SK-N-SH treated with all-trans-retinoic acid at 6 μM for 48 hours (cell line): Measurements from ENCODE around the gene NTPCR.

Source experiments
- ATAC-seq: fragments of 200-7000 bp; cut with Tn5 transposase; 3 replicates; pipeline ENCODE4 v1.9.1; 2020; ENCODE audit warnings: mild to moderate bottlenecking, moderate library complexity
- ARNTL ChIP-seq: fragments of 450-650 bp; formaldehyde crosslinking; IDR thresholded peaks from 2 replicates; pipeline ENCODE4 v1.5.0; 2020; ENCODE audit warnings: low read depth, mild to moderate bottlenecking, moderate library complexity, borderline replicate concordance
- BACH2 ChIP-seq: fragments of 250-450 bp; sonication (Bioruptor Pico); IDR thresholded peaks from 2 replicates; pipeline ENCODE4 v1.9.0; 2021; ENCODE audit warnings: mild to moderate bottlenecking, borderline replicate concordance
- CSDC2 ChIP-seq: fragments of 250-450 bp; sonication (Bioruptor Pico); IDR thresholded peaks from 2 replicates; pipeline ENCODE4 v1.5.0; 2020; ENCODE audit warnings: mild to moderate bottlenecking, moderate library complexity
- ESRRG ChIP-seq: fragments of 250-450 bp; sonication (Bioruptor Pico); IDR thresholded peaks from 2 replicates; pipeline ENCODE4 v1.6.1; 2021; ENCODE audit warnings: mild to moderate bottlenecking
- ISL1 ChIP-seq: fragments of 250-450 bp; sonication (Bioruptor Pico); IDR thresholded peaks from 2 replicates; pipeline ENCODE4 v2.1.2; 2022; ENCODE audit warnings: mild to moderate bottlenecking, moderate library complexity
- OSR1 ChIP-seq: fragments of 250-450 bp; sonication (Bioruptor Pico); IDR thresholded peaks from 2 replicates; pipeline ENCODE4 v1.8.0; 2022; ENCODE audit warnings: moderate library complexity, mild to moderate bottlenecking, inconsistent platforms
- PPARA ChIP-seq: fragments of 250-450 bp; sonication (Bioruptor Pico); IDR thresholded peaks from 2 replicates; pipeline ENCODE4 v1.5.0; 2020; ENCODE audit warnings: mild to moderate bottlenecking, borderline replicate concordance
- RARB ChIP-seq: fragments of 250-450 bp; sonication (Bioruptor Pico); IDR thresholded peaks from 2 replicates; pipeline ENCODE4 v1.8.0; 2021; ENCODE audit warnings: mild to moderate bottlenecking, moderate library complexity
- SNAI2 ChIP-seq: fragments of 250-450 bp; sonication (Bioruptor Pico); IDR thresholded peaks from 2 replicates; pipeline ENCODE4 v1.5.0; 2020; ENCODE audit warnings: mild to moderate bottlenecking, moderate library complexity
- TCF4 ChIP-seq: fragments of 250-450 bp; sonication (Bioruptor Pico); IDR thresholded peaks from 2 replicates; pipeline ENCODE4 v1.8.0; 2021; ENCODE audit warnings: mild to moderate bottlenecking, moderate library complexity, borderline replicate concordance
- TOX ChIP-seq: fragments of 250-450 bp; sonication (Bioruptor Pico); IDR thresholded peaks from 2 replicates; pipeline ENCODE4 v1.8.0; 2021; ENCODE audit warnings: mild to moderate bottlenecking, moderate library complexity, borderline replicate concordance
- ZC3H10 ChIP-seq: fragments of 250-450 bp; sonication (Bioruptor Pico); IDR thresholded peaks from 2 replicates; pipeline ENCODE4 v1.5.1; 2021; ENCODE audit warnings: mild to moderate bottlenecking, moderate library complexity
- ZFP3 ChIP-seq: fragments of 250-450 bp; sonication (Bioruptor Pico); IDR thresholded peaks from 2 replicates; pipeline ENCODE4 v1.5.0; 2020; ENCODE audit warnings: mild to moderate bottlenecking, moderate library complexity
- ZFP30 ChIP-seq: fragments of 450-650 bp; formaldehyde crosslinking; IDR thresholded peaks from 2 replicates; pipeline ENCODE4 v1.5.0; 2022; ENCODE audit warnings: mild to moderate bottlenecking, moderate library complexity
- ZNF565 ChIP-seq: fragments of 450-650 bp; formaldehyde crosslinking; conservative IDR thresholded peaks from 2 replicates; pipeline ENCODE4 v1.5.0; 2020; ENCODE audit warnings: low read depth, mild to moderate bottlenecking, moderate library complexity
- ZNF70 ChIP-seq: fragments of 450-650 bp; formaldehyde crosslinking; IDR thresholded peaks from 2 replicates; pipeline ENCODE4 v1.5.0; 2020; ENCODE audit warnings: mild to moderate bottlenecking, moderate library complexity
- ZNF8 ChIP-seq: fragments of 450-650 bp; formaldehyde crosslinking; IDR thresholded peaks from 2 replicates; pipeline ENCODE4 v1.5.0; 2020; ENCODE audit warnings: mild to moderate bottlenecking, moderate library complexity
- TF ChIP-seq, protein P1 (sequence below): fragments of 250-450 bp; sonication (Bioruptor Pico); IDR thresholded peaks from 2 replicates; pipeline ENCODE4 v1.5.1; 2020; ENCODE audit warnings: low read depth, mild to moderate bottlenecking, moderate library complexity
- TF ChIP-seq, protein P2 (sequence below): fragments of 250-450 bp; sonication (Bioruptor Pico); IDR thresholded peaks from 2 replicates; pipeline ENCODE4 v1.5.1; 2021; ENCODE audit warnings: mild to moderate bottlenecking, moderate library complexity
- TF ChIP-seq, protein P3 (sequence below): fragments of 250-450 bp; sonication (Bioruptor Pico); IDR thresholded peaks from 2 replicates; pipeline ENCODE4 v1.8.0; 2021; ENCODE audit warnings: low read depth, mild to moderate bottlenecking, moderate library complexity, borderline replicate concordance
- TF ChIP-seq, protein P4 (sequence below): fragments of 250-450 bp; sonication (Bioruptor Pico); IDR thresholded peaks from 2 replicates; pipeline ENCODE4 v1.8.0; 2020; ENCODE audit warnings: mild to moderate bottlenecking, moderate library complexity, borderline replicate concordance

The NTPCR gene

DNA sequence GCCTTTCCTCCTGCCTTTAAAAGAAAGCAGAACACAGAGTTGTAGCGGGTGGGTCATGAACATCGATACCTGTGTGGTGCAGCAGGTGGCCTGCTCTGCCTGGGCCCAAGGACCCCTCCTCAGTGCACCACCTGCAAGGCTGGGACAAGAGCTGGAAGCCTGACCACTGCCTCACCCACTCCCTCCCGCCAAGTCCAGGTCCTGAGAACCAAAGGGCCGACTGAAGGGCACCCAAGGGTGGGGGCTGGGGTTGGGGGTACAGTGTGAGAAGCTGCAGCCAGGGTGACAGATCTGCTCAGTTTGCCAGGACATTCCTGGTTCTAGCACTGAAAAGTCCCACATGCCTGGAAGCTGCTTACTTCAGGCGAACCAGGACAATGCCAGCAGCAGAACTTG is 36.1 kb downstream of the NTPCR start:
- TF ChIP-seq TCF4 (CRISPR knock-in tag) (no peak), ZC3H10 (CRISPR knock-in tag) (no peak), ZFP3 (no peak), ISL1 (CRISPR knock-in tag) (no peak), ESRRG (CRISPR knock-in tag) (no peak), TOX (CRISPR knock-in tag) (no peak), ARNTL (CRISPR knock-in tag) (no peak), ZNF70 (CRISPR knock-in tag) (no peak), ZNF565 (CRISPR knock-in tag) (no peak), ZNF8 (CRISPR knock-in tag) (no peak), SNAI2 (CRISPR knock-in tag) (no peak), OSR1 (CRISPR knock-in tag) (no peak), CSDC2 (CRISPR knock-in tag) (no peak)
- TF ChIP-seq, protein P1, sequence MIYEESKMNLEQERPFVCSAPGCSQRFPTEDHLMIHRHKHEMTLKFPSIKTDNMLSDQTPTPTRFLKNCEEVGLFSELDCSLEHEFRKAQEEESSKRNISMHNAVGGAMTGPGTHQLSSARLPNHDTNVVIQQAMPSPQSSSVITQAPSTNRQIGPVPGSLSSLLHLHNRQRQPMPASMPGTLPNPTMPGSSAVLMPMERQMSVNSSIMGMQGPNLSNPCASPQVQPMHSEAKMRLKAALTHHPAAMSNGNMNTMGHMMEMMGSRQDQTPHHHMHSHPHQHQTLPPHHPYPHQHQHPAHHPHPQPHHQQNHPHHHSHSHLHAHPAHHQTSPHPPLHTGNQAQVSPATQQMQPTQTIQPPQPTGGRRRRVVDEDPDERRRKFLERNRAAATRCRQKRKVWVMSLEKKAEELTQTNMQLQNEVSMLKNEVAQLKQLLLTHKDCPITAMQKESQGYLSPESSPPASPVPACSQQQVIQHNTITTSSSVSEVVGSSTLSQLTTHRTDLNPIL (CRISPR knock-in tag), result no peak
- TF ChIP-seq, protein P2, sequence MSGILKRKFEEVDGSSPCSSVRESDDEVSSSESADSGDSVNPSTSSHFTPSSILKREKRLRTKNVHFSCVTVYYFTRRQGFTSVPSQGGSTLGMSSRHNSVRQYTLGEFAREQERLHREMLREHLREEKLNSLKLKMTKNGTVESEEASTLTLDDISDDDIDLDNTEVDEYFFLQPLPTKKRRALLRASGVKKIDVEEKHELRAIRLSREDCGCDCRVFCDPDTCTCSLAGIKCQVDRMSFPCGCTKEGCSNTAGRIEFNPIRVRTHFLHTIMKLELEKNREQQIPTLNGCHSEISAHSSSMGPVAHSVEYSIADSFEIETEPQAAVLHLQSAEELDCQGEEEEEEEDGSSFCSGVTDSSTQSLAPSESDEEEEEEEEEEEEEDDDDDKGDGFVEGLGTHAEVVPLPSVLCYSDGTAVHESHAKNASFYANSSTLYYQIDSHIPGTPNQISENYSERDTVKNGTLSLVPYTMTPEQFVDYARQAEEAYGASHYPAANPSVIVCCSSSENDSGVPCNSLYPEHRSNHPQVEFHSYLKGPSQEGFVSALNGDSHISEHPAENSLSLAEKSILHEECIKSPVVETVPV (CRISPR knock-in tag), result no peak
- TF ChIP-seq, protein P3, sequence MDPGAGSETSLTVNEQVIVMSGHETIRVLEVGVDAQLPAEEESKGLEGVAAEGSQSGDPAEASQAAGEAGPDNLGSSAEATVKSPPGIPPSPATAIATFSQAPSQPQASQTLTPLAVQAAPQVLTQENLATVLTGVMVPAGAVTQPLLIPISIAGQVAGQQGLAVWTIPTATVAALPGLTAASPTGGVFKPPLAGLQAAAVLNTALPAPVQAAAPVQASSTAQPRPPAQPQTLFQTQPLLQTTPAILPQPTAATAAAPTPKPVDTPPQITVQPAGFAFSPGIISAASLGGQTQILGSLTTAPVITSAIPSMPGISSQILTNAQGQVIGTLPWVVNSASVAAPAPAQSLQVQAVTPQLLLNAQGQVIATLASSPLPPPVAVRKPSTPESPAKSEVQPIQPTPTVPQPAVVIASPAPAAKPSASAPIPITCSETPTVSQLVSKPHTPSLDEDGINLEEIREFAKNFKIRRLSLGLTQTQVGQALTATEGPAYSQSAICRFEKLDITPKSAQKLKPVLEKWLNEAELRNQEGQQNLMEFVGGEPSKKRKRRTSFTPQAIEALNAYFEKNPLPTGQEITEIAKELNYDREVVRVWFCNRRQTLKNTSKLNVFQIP, result no peak
- no peak for ATAC-seq

DNA sequence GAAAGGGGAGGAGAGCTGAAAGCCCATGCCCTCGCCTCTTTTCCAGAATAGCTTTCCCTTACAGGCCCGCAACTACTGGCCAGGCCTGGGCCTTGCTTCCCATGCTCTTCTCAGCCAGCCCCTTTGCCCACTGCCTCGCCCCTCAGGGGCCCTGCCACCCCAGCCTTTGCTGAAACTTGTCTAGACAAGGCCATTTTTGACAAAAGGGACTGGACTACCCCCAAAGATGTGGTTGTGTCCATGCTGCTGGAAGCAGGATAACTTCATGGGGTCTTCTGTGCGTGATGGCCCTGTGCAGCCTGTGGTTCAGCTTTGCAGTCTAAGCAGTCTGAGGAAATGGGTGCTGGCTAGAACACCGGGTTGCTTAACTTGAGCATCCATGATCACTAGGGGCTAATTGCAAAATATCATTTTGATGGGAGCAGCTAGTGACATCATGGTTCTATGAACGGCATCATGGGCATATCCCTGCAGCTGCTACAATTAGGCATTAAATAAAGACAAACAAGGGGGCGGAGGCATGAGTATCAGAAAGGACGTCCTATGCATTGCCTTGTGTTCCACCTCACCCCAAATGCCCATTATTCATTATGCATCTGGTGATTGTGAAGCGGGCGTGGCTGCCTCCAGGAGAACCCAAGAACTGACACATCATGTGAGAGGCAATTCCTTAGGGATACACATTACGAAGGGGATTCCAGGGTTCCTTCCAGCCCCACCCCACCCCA is 36.8 kb downstream of the NTPCR start:
- no peak for TF ChIP-seq OSR1 (CRISPR knock-in tag)
- TF ChIP-seq PPARA (CRISPR knock-in tag), result no peak
- TF ChIP-seq, protein P3, result no peak
- TF ChIP-seq ZFP3, result no peak
- TF ChIP-seq ISL1 (CRISPR knock-in tag), result no peak
- TF ChIP-seq, protein P4, sequence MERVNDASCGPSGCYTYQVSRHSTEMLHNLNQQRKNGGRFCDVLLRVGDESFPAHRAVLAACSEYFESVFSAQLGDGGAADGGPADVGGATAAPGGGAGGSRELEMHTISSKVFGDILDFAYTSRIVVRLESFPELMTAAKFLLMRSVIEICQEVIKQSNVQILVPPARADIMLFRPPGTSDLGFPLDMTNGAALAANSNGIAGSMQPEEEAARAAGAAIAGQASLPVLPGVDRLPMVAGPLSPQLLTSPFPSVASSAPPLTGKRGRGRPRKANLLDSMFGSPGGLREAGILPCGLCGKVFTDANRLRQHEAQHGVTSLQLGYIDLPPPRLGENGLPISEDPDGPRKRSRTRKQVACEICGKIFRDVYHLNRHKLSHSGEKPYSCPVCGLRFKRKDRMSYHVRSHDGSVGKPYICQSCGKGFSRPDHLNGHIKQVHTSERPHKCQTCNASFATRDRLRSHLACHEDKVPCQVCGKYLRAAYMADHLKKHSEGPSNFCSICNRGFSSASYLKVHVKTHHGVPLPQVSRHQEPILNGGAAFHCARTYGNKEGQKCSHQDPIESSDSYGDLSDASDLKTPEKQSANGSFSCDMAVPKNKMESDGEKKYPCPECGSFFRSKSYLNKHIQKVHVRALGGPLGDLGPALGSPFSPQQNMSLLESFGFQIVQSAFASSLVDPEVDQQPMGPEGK (CRISPR knock-in tag), result no peak
- no peak for TF ChIP-seq BACH2
- TF ChIP-seq ZNF8 (CRISPR knock-in tag), result no peak
- no peak for TF ChIP-seq SNAI2 (CRISPR knock-in tag)
- no peak for ATAC-seq

DNA sequence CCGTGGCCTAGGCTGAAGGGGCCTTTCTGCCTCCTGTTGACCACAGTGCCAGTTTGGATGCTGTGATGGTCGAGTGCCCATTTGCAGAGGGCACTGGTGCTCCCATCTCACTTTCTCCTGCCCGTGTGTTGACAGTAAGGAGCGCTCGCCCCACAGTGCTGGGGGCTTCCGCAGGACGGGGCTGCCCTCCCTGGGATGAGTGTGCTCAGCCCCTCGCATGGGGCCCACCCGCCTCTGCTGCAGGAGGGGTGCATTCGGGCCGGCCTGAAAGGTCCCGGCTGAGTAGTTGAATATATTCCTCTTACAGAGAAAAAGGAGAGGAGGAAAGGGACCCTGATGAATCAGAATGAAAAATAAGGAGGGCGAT is 37.3 kb downstream of the NTPCR start:
- ATAC-seq, result no peak

More for the DNA sequence above, 37.3 kb downstream of the NTPCR start:
- TF ChIP-seq BACH2 (no peak), CSDC2 (CRISPR knock-in tag) (no peak), ZFP30 (CRISPR knock-in tag) (no peak), RARB (CRISPR knock-in tag) (no peak), ARNTL (CRISPR knock-in tag) (no peak), OSR1 (CRISPR knock-in tag) (no peak), ZNF70 (CRISPR knock-in tag) (no peak), ISL1 (CRISPR knock-in tag) (no peak), PPARA (CRISPR knock-in tag) (no peak)
- TF ChIP-seq, all 23 proteins: peak for 0
